OCI-LY3 (cell line): ENCODE data around the gene CCIN.

Source experiments
- EZH2phosphoT487 ChIP-seq: fragments of 200-600 bp; shearing (Covaris generic); IDR thresholded peaks from 2 replicates; pipeline ENCODE4 v1.6.1; 2018; ENCODE audit warnings: antibody characterized with exemption, mixed run types, low read depth
- TF ChIP-seq, protein P1 (sequence below): fragments of 200-600, 300-600 bp; sonication (generic); IDR thresholded peaks from 2 replicates; pipeline ENCODE4 v1.5.1; 2014; ENCODE audit warnings: antibody characterized with exemption, low read length, low read depth

DNA sequence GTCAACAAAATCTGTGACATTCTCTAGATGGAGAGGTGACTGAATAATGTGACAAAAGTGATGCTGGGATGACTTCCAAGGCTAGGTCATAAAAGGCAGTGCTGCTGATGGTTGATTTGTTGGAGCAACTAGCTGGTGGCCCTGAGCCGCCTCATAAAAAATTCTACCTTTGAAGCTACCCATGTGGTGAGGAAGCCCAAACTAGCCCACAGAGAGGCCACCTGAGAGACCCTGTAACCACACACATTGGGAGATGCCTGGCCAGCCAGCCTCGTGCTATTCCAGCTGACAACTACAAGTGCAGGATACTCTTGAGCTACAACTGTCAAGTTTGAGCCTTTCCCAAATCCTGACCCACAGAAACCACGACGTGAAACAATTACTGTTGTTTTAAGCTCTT, 44.2 kb downstream of the CCIN start:
- TF ChIP-seq, protein P1, sequence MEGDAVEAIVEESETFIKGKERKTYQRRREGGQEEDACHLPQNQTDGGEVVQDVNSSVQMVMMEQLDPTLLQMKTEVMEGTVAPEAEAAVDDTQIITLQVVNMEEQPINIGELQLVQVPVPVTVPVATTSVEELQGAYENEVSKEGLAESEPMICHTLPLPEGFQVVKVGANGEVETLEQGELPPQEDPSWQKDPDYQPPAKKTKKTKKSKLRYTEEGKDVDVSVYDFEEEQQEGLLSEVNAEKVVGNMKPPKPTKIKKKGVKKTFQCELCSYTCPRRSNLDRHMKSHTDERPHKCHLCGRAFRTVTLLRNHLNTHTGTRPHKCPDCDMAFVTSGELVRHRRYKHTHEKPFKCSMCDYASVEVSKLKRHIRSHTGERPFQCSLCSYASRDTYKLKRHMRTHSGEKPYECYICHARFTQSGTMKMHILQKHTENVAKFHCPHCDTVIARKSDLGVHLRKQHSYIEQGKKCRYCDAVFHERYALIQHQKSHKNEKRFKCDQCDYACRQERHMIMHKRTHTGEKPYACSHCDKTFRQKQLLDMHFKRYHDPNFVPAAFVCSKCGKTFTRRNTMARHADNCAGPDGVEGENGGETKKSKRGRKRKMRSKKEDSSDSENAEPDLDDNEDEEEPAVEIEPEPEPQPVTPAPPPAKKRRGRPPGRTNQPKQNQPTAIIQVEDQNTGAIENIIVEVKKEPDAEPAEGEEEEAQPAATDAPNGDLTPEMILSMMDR, result no peak
- no peak for TF ChIP-seq EZH2phosphoT487
